NCI-H446 (cell line): ENCODE measurements around the gene KLHDC10.
"Not testable (repeated sequence)": the region's sequence is repeated elsewhere in the genome, so short reads cannot be mapped to it uniquely, and the experiment has no call there.

ENCODE experiments used
- DNase-seq, 2 experiments: peaks; one replicate each; lab custom pipeline; 2025; lab: John Stamatoyannopoulos, UW

Gene KLHDC10

DNA sequence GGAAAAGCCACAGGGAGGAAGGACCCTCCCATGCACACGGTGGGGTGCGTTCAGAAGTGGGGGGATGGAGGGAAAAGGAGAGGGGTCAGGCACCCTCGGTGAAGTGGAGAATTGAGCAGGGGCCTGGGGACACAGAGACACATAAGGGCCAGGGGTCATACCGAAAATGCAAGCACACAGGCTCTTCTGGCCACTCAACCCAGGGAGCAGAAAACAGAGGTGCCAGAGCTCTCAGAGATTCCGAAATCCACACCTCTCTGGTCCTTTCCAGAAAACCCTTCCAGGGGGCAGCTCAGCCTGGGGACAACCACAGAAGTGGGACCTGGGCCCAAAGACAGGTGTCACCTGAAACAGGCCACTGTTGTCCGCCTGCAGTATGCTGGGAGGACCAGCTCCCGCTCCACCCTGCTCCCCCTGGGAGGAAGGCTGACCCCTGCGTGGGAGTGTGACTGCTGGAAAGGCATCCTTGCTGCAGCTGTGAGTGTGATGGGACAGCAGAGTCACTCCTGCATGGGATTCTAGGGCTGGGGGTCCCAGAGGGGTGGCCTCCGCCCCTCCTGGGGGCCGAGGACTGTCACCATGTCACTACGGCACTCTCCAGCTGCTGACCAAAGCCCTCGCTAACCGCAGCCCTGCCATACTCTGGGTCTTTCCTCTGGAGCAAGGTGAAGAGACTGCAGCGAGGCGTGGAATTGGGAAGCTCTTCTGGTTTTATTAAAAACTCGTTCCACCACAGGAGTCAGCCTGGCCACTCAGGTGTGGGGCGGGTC, 71.7 kb downstream of the KLHDC10 start:
- DNase-seq = no peak

DNA sequence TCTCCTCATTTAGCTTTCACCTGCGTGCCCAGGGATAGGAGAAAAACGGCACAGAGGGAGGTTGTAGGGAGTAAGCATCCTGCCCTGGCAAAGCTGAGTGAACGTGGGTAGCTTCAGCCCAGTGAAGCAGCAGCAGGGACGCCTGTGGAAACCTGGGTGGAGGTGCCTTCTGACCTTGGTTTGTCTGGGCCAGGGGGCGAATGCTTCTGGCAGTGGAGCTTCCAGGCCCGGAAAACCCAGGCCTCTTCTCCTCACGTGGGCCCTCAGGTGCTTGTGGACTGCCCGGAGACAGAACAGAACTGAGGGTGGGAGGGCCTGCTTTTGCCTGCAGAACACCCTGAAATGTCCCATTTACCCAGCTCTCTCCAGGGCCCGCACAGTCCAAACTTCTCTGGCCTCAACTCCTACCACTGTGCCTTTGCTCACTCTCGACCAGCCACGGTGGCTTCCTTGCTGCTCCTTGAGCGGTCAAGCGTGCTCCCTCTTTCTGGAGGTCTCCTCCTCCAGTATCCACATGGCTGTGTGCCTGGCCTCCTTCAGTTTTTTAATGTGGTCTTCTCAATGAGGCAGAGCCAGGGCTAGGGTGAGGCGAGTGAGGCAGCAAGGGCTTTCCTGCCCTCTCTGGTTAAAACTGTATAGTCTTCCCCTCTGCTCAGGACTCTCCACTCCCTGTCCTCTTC, 72.5 kb downstream of the KLHDC10 start:
- no peak for DNase-seq

DNA sequence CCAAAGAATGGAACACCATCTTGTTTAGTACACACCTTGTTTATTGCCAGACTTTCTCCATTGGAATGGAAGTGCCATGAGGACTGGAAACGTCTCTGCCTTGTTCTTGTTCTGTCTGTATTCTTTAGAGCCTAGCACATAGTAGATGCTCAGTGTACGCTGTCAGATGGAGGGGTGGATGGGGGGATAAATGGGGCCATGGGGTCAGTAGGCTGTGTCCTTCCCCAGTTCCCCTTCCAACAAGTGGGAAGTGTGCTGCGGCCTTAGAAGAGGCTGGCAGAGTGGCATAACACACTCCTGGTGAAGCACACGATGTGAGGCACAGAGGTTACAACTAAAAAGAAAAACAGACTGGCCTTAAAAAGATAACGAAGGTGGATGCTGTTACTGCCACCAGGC, 73.0 kb downstream of the KLHDC10 start:
- DNase-seq = no peak

DNA sequence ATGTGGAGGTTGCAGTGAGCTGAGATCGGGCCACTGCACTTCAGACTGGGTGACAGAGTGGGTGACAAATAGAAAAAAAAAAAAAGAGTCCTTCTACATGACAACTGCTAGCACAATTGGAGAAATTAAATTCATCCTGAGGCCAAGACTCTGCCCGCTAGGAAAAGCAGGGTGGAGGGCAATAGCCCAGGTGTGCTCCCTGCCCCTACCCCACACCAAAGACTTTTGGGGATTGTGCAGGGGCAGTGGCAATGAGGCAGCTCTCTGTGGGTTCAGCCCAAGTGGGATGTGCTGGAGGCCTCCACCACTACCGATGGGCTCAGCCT, 73.6 kb downstream of the KLHDC10 start:
- no peak for DNase-seq

DNA sequence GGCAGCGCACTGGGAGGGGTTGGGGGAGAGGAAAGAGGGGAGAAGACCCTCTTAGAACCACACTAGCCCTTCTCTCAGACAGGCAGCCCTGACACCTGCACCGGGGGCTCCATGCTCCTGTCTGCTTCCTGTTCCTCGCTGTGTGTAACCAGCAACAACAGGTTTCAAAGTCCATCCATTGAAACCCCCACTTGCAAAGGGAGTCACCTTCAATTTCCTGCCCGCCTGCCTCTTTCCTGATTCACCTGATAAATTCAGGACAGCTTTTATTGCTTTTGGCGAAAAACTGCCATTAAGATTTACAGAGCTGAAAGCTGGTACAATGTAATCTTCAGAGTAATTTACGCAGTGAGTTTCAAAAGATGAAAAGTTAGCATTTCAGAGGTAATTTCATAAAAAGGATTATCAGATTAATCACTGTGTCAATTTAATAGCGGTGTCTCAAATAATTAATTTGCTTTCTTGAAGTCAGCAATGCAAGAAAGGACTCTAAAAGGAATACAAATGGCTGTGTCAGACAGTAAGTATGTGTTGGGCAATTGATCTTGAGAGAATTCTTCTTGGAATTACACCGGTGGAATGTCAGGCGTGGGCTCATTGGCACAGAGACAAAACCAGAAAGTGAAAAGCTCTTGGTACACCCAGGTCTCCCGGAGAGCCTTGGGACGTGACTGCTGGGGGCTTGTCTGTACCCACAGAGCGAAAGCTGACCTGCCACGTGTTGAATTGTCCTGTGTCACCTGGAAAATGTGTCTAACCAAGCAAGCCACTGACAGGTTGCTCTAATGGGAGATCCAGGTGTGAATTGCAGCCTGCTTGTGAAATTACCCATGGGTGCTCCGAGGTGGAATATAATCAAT, 74.2 kb downstream of the KLHDC10 start:
- peak in 1 of 2 experiments; percentile 10 for DNase-seq

DNA sequence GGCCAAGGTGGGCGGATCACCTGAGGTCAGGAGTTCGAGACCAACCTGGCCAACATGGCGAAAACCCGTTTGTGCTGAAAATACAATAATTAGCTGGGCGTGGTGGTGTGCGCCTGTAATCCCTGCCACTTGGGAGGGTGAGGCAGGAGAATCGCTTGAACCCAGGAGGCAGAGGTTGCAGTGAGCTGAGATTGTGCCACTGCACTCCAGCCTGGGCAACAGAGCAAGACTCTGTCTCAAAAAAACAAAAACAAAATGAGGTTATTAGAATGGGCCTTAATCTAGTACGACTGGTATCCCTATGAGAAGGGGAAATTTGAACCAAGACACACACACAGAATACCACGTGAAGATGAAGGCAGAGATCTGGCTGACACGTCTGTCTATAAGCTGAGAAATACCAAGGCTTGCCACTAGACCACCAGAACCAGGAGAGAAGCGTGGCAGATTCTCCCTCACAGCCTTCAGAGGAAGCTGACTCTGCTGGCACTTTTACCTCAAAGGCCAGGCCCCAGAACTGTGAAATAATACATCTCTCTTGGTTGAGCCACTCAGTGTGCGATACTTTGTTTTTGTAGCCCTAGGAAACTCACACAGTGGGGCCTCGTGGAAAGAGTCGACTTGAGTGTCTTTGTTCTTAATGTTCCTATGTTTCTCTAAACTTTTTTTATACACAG, 75.2 kb downstream of the KLHDC10 start:
- no peak for DNase-seq

DNA sequence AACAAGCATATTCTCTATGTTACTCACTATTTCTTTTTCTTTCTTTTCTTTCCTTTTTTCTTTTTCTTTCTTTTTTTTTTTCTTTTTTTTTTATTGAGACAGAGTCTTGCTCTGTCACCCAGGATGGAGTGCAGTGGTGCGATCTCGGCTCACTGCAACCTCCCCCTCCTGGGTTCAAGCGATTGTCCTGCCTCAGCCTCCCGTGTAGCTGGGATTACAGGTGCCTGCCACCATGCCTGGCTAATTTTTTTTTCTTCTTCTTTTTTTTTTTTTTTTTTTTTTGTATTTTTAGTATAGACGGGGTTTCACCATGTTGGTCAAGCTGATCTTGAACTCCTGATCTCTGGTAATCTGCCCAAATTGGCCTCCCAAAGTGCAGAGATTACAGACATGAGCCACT, 75.8 kb downstream of the KLHDC10 start:
- DNase-seq = not testable (repeated sequence)

DNA sequence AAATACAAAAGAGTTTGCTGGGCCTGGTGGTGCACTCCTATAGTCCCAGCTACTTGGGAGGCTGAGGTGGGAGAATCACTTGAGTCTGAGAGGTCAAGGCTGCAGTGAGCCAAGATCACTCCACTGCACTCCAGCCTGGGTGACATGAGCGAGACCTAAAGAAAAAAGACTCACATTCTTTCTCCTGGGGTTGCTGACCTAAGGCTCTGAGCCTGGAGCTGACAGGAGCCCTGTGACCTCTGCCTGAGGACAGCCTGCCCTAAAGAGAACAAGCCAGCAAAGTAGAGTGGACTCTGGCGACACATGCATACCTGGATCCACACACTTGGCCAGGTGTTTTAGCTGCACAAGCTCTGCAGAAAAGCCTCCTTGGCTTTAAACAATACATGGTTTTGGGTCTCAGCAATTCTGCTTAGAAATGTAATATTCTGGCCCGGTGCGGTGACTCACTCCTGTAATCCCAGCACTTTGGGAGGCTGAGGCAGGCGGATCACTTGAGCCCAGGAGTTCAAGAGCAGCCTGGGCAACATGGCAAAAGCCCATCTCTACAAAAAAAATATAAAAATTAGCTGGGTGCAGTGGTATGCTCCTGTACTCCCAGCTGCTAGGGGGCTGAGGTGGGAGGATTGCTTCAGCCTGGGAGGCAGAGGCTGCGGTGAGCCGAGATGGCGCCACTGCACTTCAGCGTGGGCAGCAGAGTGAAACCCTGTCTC, 76.5 kb downstream of the KLHDC10 start:
- no peak for DNase-seq

DNA sequence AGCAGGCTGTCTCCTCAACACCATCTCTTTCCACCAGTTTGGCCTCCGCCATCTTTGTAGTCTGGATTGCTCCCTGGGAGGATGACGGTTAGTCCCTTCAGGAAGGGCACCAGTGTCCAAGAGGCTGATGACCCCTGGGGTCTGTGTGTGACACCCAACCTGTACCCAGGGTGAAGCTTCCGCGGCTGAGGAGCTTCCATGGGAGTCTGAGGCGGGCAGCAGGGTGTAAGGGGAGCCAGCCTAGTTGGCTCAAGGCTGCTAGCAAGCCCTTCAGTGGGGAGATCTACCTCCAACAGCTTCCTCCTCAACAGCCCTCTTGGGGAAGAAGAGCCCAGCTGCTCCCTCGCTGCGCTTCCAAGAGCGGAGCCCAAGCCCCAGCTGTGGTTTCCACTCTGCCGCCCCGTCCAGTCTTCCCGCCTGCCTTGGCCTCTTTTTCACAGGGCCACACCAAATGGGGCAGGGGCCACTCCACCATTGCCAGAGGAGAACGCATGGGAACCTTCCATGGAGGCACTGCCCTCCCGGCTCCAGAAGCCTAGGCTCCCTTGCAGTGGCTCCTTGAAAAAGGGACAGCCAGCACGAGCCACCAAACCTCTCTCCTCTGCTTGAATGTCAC, 77.5 kb downstream of the KLHDC10 start:
- peak in 1 of 2 experiments; percentile 18 for DNase-seq

DNA sequence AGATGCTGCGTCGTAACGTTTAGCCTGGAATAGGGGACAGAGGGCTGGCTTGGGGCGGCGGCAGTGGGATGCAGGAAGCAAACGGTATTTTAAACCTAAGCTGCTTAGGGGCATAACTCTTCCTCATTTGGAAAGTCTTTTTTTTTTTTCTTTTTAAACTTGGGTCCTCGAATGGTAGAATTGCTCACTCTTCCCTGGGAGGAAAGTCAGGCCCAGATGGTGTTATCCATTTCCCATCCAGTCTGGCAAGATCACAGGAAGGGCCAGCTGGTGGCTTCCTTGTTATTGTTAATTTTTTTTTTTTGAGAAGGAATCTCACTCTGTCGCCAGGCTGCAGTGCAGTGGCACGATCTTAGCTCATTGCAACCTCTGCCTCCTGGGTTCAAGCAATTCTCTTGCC, 78.2 kb downstream of the KLHDC10 start:
- peak; percentile 55 to 89 for DNase-seq

DNA sequence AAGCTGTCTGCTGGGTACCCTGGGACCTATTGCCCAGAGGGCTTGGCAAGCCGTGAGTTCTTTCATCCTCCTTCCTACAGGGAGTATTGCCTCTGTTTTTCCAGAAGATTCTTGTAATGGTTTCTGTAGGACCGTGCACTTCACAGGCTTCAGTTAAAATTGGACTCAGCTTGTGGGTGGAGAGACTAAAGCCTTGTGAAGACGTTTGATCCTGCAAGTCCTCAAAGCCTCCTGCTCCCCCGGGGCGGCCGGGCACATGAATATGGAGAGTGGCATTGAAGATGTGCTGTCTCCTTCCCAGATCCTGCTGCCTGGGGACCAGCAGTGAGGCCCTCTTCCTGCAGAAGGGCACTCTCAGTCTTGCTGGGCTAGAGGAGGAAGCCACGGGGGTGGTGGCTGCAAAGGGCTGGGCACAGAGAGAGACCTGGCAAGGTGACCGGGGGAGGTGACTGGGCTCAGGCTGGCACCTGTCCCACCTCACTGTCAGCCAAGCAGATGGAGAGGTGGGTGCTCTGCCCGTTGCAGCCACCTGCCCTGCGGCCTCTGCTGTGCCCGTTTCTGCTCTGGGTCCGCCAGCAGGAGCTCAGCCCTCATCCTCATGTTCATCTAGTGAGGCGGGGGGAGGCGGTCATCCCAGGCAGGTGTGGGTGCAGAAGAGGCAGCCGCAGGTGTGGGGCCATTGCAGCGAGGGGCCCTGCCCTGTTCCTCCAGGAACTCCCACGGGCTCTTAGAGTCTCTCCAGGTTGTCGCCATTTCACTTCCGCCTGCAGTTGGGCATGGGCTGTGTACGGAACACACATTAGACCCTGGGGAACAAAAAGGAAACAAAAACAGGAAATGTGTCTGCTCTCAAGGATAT, 79.2 kb downstream of the KLHDC10 start:
- DNase-seq = peak in 1 of 2 experiments; percentile 21

DNA sequence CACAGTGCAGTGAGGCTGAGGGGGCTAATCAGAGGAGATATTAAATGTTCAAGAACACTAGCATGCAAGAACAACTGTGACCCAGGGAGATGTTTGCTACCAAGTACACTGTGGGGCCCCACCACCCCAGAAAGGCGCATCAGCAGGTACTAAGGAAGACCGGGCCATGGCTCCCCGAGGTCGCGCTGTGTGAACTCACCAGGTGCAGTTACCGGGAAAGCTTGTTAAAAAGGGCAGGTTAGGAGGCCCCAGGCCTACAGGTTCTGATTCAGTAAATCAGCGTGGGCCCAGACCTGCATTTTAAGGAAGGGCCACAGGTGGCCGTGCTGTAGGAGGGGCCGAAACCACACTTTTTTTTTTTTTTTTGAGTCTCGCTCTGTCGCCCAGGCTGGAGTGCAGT, 80.3 kb downstream of the KLHDC10 start:
- no peak for DNase-seq

DNA sequence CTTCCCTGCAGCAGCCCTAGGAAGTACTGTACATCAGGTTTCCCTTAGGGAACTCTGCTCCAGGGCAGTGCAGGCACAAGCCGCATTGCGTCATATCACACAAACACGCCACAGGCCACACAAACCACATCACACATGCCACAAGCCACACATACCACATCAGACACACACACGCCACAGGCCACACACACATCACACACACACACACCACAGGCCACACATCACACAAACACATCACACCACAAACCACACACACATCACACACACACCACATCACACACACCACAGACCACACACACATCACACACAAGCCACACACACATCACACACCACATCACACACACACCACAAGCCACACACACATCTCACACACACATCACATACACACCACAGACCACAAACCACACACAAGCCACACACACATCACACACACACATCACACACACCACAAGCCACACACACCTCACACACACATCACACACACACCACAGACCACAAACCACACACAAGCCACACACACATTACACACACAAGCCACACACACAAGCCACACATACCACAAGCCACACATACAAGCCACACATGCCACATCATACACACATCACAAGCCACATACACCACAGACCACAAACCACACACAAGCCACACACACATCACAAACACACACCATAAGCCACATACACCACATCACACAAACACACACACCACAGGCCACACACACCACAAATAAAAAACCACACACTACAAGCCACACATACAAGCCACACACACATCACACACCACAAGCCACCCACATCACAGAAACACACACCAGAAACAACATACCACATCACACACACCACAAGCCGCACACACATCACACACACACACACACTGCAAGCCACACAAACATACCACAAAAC, 81.5 kb downstream of the KLHDC10 start:
- DNase-seq = no peak

DNA sequence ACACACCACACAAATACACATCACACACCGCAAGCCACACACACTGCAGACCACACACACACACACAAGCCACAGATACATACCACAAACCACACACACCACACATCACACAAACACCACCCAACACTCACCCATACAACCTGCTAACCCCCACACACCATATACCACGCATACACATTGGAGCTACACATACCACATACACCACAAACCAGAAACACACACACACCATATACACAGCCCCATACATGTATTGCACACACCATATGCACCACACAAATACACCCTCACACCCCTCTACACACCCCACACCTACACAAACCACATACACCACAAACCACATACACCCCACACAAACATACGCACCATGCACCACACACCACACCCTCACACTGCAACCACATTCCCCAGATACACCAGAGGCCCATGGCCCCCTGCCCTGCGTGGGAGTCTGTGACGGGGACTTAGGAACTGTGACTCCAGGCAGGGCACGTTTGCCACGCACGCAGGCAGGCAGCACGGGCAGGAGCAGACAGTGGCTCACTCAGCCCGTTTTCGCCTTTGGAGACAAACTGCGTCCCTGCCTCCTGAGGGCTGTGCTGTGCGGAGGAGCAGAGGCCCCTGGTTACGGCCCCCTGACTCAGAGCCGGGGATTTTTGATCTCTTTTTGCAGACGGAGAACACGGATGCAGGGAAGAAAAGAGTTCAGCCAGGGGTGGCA, 82.3 kb downstream of the KLHDC10 start:
- no peak for DNase-seq

DNA sequence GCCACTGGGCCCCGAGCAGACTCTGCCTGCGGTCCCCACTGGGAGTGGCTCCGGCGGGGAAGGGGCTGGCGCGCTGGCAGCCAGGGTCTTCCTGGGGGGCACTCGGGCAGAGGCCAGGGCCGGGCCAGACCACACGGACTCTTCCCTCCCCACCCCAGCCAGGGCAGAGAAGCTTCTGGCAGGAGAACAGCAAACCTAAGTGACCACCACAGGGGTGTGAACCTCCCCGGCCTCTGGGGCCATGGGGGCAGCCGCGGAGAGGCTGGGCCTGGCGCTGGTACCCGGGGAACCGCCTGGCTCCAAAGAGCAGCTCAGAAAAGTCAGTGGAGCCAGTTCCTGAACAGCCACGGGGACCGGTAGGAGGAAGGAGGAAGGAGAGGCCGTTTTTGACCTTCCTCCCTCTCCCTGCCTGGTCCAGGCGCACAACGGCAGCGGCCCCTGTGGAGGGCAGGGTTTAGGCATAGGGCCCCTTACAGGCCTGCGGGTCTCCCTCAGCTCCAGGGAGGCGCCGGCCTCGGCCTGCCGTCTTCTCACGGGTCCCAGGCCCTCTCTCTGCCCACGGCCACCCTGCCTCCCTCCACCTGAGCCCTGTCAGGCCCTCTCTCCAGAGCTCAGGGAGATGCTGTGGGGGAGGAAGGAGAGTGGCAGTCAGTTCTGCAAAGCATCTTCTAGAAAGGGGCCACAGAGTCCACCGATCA, 83.0 kb downstream of the KLHDC10 start:
- no peak for DNase-seq

DNA sequence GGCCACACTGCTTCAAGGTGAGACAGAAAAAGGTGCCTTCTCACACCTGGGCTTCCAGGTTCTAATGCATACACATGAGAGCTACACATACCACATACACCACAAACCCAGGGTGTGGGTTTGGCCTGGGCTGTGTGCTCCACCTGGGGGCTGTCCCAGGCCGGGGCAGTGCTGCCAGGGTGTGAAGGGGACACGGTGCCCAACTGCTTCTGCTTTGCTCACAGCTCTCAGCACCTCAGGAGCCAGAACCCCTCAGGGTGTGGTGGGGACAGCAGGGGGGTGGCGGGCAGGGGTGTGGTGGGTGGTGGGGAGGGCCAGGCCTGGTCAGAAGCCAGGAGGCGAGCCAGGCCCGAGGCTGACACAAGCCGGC, 83.8 kb downstream of the KLHDC10 start:
- no peak for DNase-seq

DNA sequence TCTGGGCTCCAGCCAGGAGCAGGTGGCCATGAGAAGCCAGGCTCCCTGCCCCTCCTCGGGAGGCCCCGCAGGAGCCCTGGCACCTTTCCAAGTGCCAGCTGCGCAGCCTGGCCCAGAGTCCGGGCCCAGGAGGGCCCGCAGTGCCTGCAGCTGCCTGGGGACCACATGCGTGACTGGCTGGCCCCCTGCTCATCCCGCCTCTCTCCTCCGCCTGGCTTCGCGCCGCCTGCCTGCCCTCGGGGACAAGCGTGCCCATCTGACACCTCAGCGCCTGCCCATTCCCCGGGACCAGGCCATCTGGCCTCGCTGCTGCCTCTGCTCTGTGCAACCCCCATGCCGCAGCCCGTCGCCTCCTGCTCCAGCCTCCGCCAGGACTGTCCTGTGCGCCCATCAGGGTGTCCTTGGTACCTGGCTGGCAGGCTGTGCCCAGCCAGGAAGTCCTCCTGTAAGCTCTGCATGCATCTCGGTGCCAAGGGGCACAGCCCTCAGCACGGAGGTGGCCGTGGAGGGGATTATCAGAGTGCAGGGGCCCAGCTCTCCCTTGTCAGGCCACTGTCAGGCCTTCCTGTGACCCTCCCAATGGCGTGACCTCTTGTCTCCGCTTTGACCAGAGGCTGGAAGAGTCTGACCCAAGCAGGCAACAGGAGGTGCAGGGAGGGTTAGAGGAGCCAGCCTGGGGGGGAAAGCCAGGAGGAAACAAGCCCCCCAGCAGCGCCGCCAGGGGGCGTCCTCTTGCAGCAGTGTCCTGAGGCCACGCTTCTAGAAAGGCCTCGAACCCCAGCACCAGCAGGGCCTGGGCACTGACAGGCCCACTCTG, 84.4 kb downstream of the KLHDC10 start:
- peak; percentile 77 to 97 for DNase-seq
